Measurements from ENCODE around the gene PGBD2. TPM values are rescaled to one million over a fixed set of nuclear protein-coding genes. Genes with fewer than 3 reads are reported as not detected.

The PGBD2 gene
- total and polyA plus RNA-seq, 2 of the 4 experiments (the other 2 are of a cell fraction): 4.8 to 6.8 TPM

GRCh38 chr1:248906009-248906752, at the start of gene PGBD2 (continued):
- TF ChIP-seq RCOR1 (IDR thresholded peaks at IDR 0.05; ENCODE audit: insufficient replicate concordance, low read length) (peak; percentile 66), SMC3 (IDR thresholded peaks at IDR 0.05; ENCODE audit: low read depth, low read length) (peak; percentile 53), CTCF (conservative IDR thresholded peaks at IDR 0.05; ENCODE audit: low read depth, low read length) (peak; percentile 68), CEBPB (IDR thresholded peaks at IDR 0.05; ENCODE audit: low read depth, low read length) (no peak)

All from IMR-90 (cell line).